Smooth muscle cell (in vitro differentiated cells): Measurements from ENCODE around the gene CAST. TPM values are rescaled to one million over a fixed set of nuclear protein-coding genes. Genes with fewer than 3 reads are reported as not detected.
A peak's percentile ranks its signal among the peaks of the same experiment; 100 is the strongest.

Experiments
- DNase-seq: peaks from one replicate; lab custom pipeline; 2025; ENCODE audit not compliant: unreplicated experiment; lab: John Stamatoyannopoulos, UW
- H2AFZ ChIP-seq: fragments of 200-600 bp; sonication (generic); 2 replicates; pipeline ENCODE4 v1.6.0; 2016; ENCODE audit warnings: antibody characterized with exemption, low read depth, mild to moderate bottlenecking
- H3F3A ChIP-seq: fragments of 200-600 bp; sonication (generic); 2 replicates; pipeline ENCODE4 v1.6.0; 2017; ENCODE audit warnings: antibody characterized with exemption, low read depth
- H3K27ac ChIP-seq: fragments of 200-600 bp; sonication (generic); 2 replicates; pipeline ENCODE4 v1.5.1; 2016; ENCODE audit warnings: low read depth, mild to moderate bottlenecking
- H3K27me3 ChIP-seq: fragments of 200-600 bp; sonication (generic); 2 replicates; pipeline ENCODE4 v1.6.1; 2016; ENCODE audit warnings: low read depth, mild to moderate bottlenecking
- H3K36me3 ChIP-seq: fragments of 200-600 bp; sonication (generic); 2 replicates; pipeline ENCODE4 v1.5.1; 2016; ENCODE audit warnings: low read depth
- H3K4me1 ChIP-seq: fragments of 200-600 bp; sonication (generic); 2 replicates; pipeline ENCODE4 v1.5.1; 2016; ENCODE audit warnings: low read depth
- H3K4me2 ChIP-seq: fragments of 200-600 bp; sonication (generic); 2 replicates; pipeline ENCODE4 v1.6.0; 2016; ENCODE audit warnings: mild to moderate bottlenecking
- H3K4me3 ChIP-seq: fragments of 200-600 bp; sonication (generic); 2 replicates; pipeline ENCODE4 v1.5.1; 2016; ENCODE audit warnings: mild to moderate bottlenecking
- H3K79me2 ChIP-seq: fragments of 200-600 bp; sonication (generic); 2 replicates; pipeline ENCODE4 v1.6.0; 2016; ENCODE audit warnings: low read depth, mild to moderate bottlenecking
- H3K9ac ChIP-seq: fragments of 200-600 bp; sonication (generic); 2 replicates; pipeline ENCODE4 v1.6.0; 2016; ENCODE audit warnings: low read depth
- H3K9me3 ChIP-seq: fragments of 200-600 bp; sonication (generic); replicated peaks from 2 replicates; pipeline ENCODE4 v1.5.1; 2016; ENCODE audit warnings: low read depth
- H4K20me1 ChIP-seq: fragments of 200-600 bp; sonication (generic); 2 replicates; pipeline ENCODE4 v1.6.0; 2016; ENCODE audit warnings: low read depth
- WGBS: methylation state at CpG from one replicate; pipeline ENCODE4 v1.1.7; 2016; ENCODE audit warnings: low lambda C conversion rate; 5-methylcytosine and 5-hydroxymethylcytosine counted together
- polyA plus RNA-seq: library from polyadenylated mRNA; unstranded; fragments of >200 nt; fragmentation: Nextera tagmentation; extraction: Ambion mirVana; gene quantifications from 2 replicates; pipeline ENCODE4 v1.2.1, GENCODE V29; 2016
- total RNA-seq: library from RNA; depleted of rRNA; stranded (reverse); fragments of >200 nt; gene quantifications from 2 replicates; pipeline ENCODE4 v1.2.3, GENCODE V29; 2014
- TF ChIP-seq, protein P1 (sequence below): fragments of 200-600 bp; sonication (generic); IDR thresholded peaks from 2 replicates; pipeline ENCODE4 v1.5.1; 2017; ENCODE audit warnings: borderline replicate concordance, mild to moderate bottlenecking, antibody characterized with exemption; ENCODE audit not compliant: insufficient read depth, poor library complexity, severe bottlenecking

Gene CAST
- total and polyA plus RNA-seq, 2 experiments from 2014 or later = 76.2 to 189 TPM

DNA sequence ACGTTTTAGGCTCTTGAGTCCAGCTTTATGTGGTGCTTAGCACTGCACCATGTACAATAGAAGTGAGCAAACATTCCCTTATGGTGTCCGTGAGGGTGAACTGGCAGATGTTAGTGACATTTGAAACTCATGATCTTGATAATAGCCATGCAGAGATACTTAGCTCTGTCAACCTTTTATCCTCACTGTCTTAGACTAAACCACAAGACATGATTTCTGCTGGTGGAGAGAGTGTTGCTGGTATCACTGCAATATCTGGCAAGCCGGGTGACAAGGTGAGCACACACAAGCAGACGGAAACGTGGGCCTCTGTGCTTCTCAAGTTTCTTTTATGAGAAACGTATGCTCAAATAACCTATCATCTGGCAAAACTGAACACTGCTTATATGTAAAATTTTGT lies 68.4 kb downstream of the CAST start:
- peaks cover 15% of the 10 kb centered on the region for H3K79me2 ChIP-seq

DNA sequence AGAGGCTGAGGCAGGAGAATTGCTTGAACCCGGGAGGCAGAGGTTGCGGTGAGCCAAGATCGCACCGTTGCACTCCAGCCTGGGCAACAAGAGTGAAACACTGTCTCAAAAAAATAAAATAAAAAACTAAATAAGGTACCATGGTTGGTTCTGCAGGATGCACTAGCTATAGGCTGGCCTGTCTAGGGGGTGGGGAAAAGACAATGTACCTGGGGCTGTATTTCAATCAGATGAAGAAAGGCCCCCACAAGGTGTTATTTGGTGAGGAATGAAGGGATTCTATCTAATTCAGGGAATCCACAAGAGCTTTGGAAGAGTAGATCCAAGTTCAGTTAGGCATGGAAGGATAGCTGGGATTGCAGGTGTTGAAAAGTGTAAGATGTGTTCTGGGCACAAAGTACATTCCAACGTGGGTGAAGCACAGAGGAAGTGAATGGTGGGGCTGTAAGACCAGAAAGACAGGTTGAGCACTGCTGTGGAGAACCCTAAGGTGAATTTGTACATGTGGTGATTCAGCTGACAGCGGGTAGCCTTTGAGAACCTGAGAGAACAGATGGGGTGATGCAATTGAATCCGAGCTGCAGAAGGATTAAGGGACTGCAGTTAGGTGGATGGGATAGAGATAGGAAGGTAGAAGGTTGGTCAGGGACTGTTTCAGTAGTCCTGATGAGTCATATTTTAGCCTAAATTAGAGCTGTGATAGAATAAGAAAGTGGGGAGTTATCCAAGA lies 71.8 kb downstream of the CAST start:
- no peak overlapping the region for H3K4me3 ChIP-seq
- H2AFZ ChIP-seq = no peak overlapping the region
- TF ChIP-seq, protein P1, sequence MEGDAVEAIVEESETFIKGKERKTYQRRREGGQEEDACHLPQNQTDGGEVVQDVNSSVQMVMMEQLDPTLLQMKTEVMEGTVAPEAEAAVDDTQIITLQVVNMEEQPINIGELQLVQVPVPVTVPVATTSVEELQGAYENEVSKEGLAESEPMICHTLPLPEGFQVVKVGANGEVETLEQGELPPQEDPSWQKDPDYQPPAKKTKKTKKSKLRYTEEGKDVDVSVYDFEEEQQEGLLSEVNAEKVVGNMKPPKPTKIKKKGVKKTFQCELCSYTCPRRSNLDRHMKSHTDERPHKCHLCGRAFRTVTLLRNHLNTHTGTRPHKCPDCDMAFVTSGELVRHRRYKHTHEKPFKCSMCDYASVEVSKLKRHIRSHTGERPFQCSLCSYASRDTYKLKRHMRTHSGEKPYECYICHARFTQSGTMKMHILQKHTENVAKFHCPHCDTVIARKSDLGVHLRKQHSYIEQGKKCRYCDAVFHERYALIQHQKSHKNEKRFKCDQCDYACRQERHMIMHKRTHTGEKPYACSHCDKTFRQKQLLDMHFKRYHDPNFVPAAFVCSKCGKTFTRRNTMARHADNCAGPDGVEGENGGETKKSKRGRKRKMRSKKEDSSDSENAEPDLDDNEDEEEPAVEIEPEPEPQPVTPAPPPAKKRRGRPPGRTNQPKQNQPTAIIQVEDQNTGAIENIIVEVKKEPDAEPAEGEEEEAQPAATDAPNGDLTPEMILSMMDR = no peak
- H3F3A ChIP-seq = no peaks in the 10 kb centered on the region
- no peaks in the 10 kb centered on the region for H3K27me3 ChIP-seq
- H3K9ac ChIP-seq = no peak overlapping the region
- peak overlapping the region; percentile 3 for H3K4me2 ChIP-seq
- no peaks in the 10 kb centered on the region for H3K9me3 ChIP-seq
- 71% methylated on average over 7 of the region's 7 CpGs for WGBS
- DNase-seq = no peak
- H3K27ac ChIP-seq = peak overlapping the region; percentile 54
- H3K36me3 ChIP-seq = peaks cover 14% of the 10 kb centered on the region
- peaks cover 11% of the 10 kb centered on the region for H3K79me2 ChIP-seq
- H3K4me1 ChIP-seq = no peaks in the 10 kb centered on the region
- peaks cover 28% of the 10 kb centered on the region for H4K20me1 ChIP-seq

More for the DNA sequence above, 68.4 kb downstream of the CAST start:
- Histone ChIP-seq H3K4me2 (no peak overlapping the region), H3K36me3 (peaks cover 4% of the 10 kb centered on the region), H3K9ac (no peak overlapping the region), H2AFZ (no peak overlapping the region), H3K27me3 (no peaks in the 10 kb centered on the region), H3K4me1 (no peaks in the 10 kb centered on the region), H3F3A (no peaks in the 10 kb centered on the region), H3K4me3 (no peak overlapping the region), H3K9me3 (no peaks in the 10 kb centered on the region), H3K27ac (no peak overlapping the region), H4K20me1 (peaks cover 43% of the 10 kb centered on the region)
- DNase-seq = no peak
- TF ChIP-seq, protein P1 = no peak
- WGBS = 80% methylated on average over 6 of the region's 6 CpGs

- H3K36me3 ChIP-seq = peaks cover 14% of the 10 kb centered on the region
- no peak overlapping the region for H3K9ac ChIP-seq
- H3K9me3 ChIP-seq = no peaks in the 10 kb centered on the region
- H3K27me3 ChIP-seq = no peaks in the 10 kb centered on the region
- H3K27ac ChIP-seq = peak overlapping the region; percentile 54
- H3K4me1 ChIP-seq = no peaks in the 10 kb centered on the region
- TF ChIP-seq, protein P1 = no peak
- H3K4me2 ChIP-seq = peak overlapping the region; percentile 3
- H3K4me3 ChIP-seq = no peak overlapping the region
- WGBS = 77% methylated on average over 1 of the region's 1 CpG
- H4K20me1 ChIP-seq = peaks cover 28% of the 10 kb centered on the region
- no peak for DNase-seq
- peaks cover 6% of the 10 kb centered on the region for H3F3A ChIP-seq
- peaks cover 11% of the 10 kb centered on the region for H3K79me2 ChIP-seq
- H2AFZ ChIP-seq = no peak overlapping the region
These were observed 72.7 kb downstream of the CAST start for GRCh38 chr5:96734871-96735325.

- Histone ChIP-seq H3K4me1 (no peaks in the 10 kb centered on the region), H3K4me2 (no peak overlapping the region), H3K9me3 (no peaks in the 10 kb centered on the region), H3K4me3 (no peak overlapping the region), H3K27ac (no peak overlapping the region), H3K79me2 (peaks cover 11% of the 10 kb centered on the region), H3K36me3 (peaks cover 10% of the 10 kb centered on the region), H2AFZ (no peak overlapping the region), H3K9ac (no peak overlapping the region), H3K27me3 (no peaks in the 10 kb centered on the region), H4K20me1 (peaks cover 28% of the 10 kb centered on the region), H3F3A (peaks cover 8% of the 10 kb centered on the region)
- TF ChIP-seq, protein P1 = no peak
- DNase-seq = no peak
- 80% methylated on average over 3 of the region's 3 CpGs for WGBS
These were observed 74.8 kb downstream of the CAST start for GRCh38 chr5:96736937-96737336.
